HEK293T (cell line): ENCODE measurements around the gene SLC9C2.

ENCODE experiments used
- ARNT ChIP-seq: fragments of 450-650 bp; IDR thresholded peaks from 2 replicates; pipeline ENCODE4 v1.6.1; 2017; ENCODE audit warnings: mild to moderate bottlenecking
- ELF4 ChIP-seq: fragments of 450-650 bp; IDR thresholded peaks from 2 replicates; pipeline ENCODE4 v1.6.1; 2017; ENCODE audit warnings: antibody characterized with exemption
- FOXK2 ChIP-seq: fragments of 450-650 bp; IDR thresholded peaks from 2 replicates; pipeline ENCODE4 v1.6.1; 2016; ENCODE audit warnings: mild to moderate bottlenecking
- FOXM1 ChIP-seq: fragments of 450-650 bp; IDR thresholded peaks from 2 replicates; pipeline ENCODE4 v1.6.1; 2017; ENCODE audit warnings: mild to moderate bottlenecking, borderline replicate concordance
- LEF1 ChIP-seq: fragments of 450-650 bp; IDR thresholded peaks from 2 replicates; pipeline ENCODE4 v1.6.1; 2017; ENCODE audit warnings: mild to moderate bottlenecking, borderline replicate concordance
- NFRKB ChIP-seq: fragments of 450-650 bp; IDR thresholded peaks from 2 replicates; pipeline ENCODE4 v1.6.1; 2016; ENCODE audit warnings: mild to moderate bottlenecking, moderate library complexity
- PKNOX1 ChIP-seq: fragments of 450-650 bp; IDR thresholded peaks from 2 replicates; pipeline ENCODE4 v1.6.1; 2016
- SP1 ChIP-seq: fragments of 450-650 bp; IDR thresholded peaks from 2 replicates; pipeline ENCODE4 v1.6.1; 2017
- SUZ12 ChIP-seq: fragments of 450-650 bp; IDR thresholded peaks from 2 replicates; pipeline ENCODE4 v1.6.1; 2016; ENCODE audit warnings: mild to moderate bottlenecking

GRCh38 chr1:173467426-173467825 lies 135.4 kb downstream of the SLC9C2 start:
- TF ChIP-seq FOXK2 (no peak), ARNT (no peak), LEF1 (no peak), SP1 (no peak), PKNOX1 (no peak), SUZ12 (no peak), FOXM1 (no peak), ELF4 (no peak), NFRKB (no peak)
